Measurements from ENCODE around the gene UGT1A3.

Gene UGT1A3

GRCh38 chr2:233819884-233820773, 91.3 kb downstream of the UGT1A3 start:
- no peak for DNase-seq (ENCODE audit: low read depth in 2 of 2)
- no peak for TF ChIP-seq CTCF (IDR thresholded peaks at IDR 0.05; ENCODE audit: low read depth, low read length)

GRCh38 chr2:233820774-233821105, 91.9 kb downstream of the UGT1A3 start:
- no peak for DNase-seq (ENCODE audit: low read depth in 2 of 2)
- no peak for TF ChIP-seq CTCF (IDR thresholded peaks at IDR 0.05; ENCODE audit: low read depth, low read length)
- H3K4me3 ChIP-seq (replicated peaks in 1 of 2; ENCODE audit: low read depth in 2 of 2, low read length in 2 of 2): no peak overlapping the region

More at GRCh38 chr2:233819884-233820773, 91.3 kb downstream of the UGT1A3 start:
- H3K4me3 ChIP-seq (replicated peaks in 1 of 2; ENCODE audit: low read depth in 2 of 2, low read length in 2 of 2): no peak overlapping the region

GRCh38 chr2:233821196-233821595, 92.4 kb downstream of the UGT1A3 start:
- no peak for TF ChIP-seq CTCF (IDR thresholded peaks at IDR 0.05; ENCODE audit: low read depth, low read length)
- no peak overlapping the region for H3K4me3 ChIP-seq (replicated peaks in 1 of 2; ENCODE audit: low read depth in 2 of 2, low read length in 2 of 2)
- DNase-seq (ENCODE audit: low read depth in 2 of 2): no peak

GRCh38 chr2:233821709-233822100, 92.9 kb downstream of the UGT1A3 start:
- H3K4me3 ChIP-seq (replicated peaks in 1 of 2; ENCODE audit: low read depth in 2 of 2, low read length in 2 of 2): no peak overlapping the region
- TF ChIP-seq CTCF (IDR thresholded peaks at IDR 0.05; ENCODE audit: low read depth, low read length): no peak
- no peak for DNase-seq (ENCODE audit: low read depth in 2 of 2)

- DNase-seq (ENCODE audit: low read depth in 2 of 2): no peak
- no peak overlapping the region for H3K4me3 ChIP-seq (replicated peaks in 1 of 2; ENCODE audit: low read depth in 2 of 2, low read length in 2 of 2)
- no peak for TF ChIP-seq CTCF (IDR thresholded peaks at IDR 0.05; ENCODE audit: low read depth, low read length)
These were observed 93.4 kb downstream of the UGT1A3 start for GRCh38 chr2:233822101-233822771.

All from cardiac fibroblast (primary cell).